ENCODE data around the gene ETV6. TPM values are rescaled to one million over a fixed set of nuclear protein-coding genes. Genes with fewer than 3 reads are reported as not detected.
A peak's percentile ranks its signal among the peaks of the same experiment; 100 is the strongest.

The ETV6 gene
- total RNA-seq, 2 donors from 2014 or later = 45.9 to 49.0 TPM

- peaks cover 64% of the 10 kb centered on the region for H3K36me3 Mint-ChIP-seq (ENCODE audit: low read depth)
These were observed 68.1 kb downstream of the ETV6 start for GRCh38 chr12:11717519-11717961.

DNA sequence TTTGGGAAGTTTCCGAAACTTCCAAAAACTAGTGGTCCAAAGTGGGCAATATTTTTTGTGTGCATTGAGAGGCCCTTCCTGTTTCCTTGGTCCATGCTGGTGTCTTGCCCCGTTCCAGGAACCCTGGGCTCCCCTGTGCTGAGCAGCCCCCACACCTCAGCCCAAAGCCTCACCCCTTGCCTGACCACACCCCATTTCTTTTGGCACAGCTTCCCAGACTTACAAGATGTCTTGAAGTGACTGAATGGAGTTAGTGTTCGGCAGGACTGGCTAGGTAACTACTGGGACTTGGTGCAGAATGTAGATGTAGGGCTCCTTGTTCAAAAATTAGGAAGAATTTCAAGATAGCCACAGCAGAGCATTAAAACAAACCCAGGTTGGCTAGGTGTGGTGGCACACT, 68.6 kb downstream of the ETV6 start:
- no peak overlapping the region for H3K4me3 Mint-ChIP-seq
- H3K36me3 Mint-ChIP-seq (ENCODE audit: low read depth) = peaks cover 58% of the 10 kb centered on the region
- H3K9me3 Mint-ChIP-seq = no peaks in the 10 kb centered on the region
- no peaks in the 10 kb centered on the region for H3K27me3 Mint-ChIP-seq
- no peak overlapping the region for H3K27ac Mint-ChIP-seq
- peaks cover 70% of the 10 kb centered on the region for H3K4me1 Mint-ChIP-seq
- ATAC-seq (replicated peaks) = no peak

More at GRCh38 chr12:11717519-11717961, 68.1 kb downstream of the ETV6 start:
- Mint-ChIP-seq H3K4me1 (peaks cover 75% of the 10 kb centered on the region), H3K27ac (no peak overlapping the region), H3K9me3 (no peaks in the 10 kb centered on the region), H3K4me3 (no peak overlapping the region), H3K27me3 (no peaks in the 10 kb centered on the region)
- no peak for ATAC-seq (replicated peaks)

GRCh38 chr12:11718768-11719253, 69.3 kb downstream of the ETV6 start:
- H3K27ac Mint-ChIP-seq = peak overlapping the region; percentile 73
- H3K4me1 Mint-ChIP-seq = peaks cover 69% of the 10 kb centered on the region
- no peaks in the 10 kb centered on the region for H3K27me3 Mint-ChIP-seq
- no peaks in the 10 kb centered on the region for H3K9me3 Mint-ChIP-seq
- no peak for ATAC-seq (replicated peaks)
- peak overlapping the region; percentile 59 for H3K4me3 Mint-ChIP-seq
- peaks cover 62% of the 10 kb centered on the region for H3K36me3 Mint-ChIP-seq (ENCODE audit: low read depth)

- H3K4me1 Mint-ChIP-seq = peaks cover 60% of the 10 kb centered on the region
- H3K27ac Mint-ChIP-seq = peak overlapping the region; percentile 73
- no peaks in the 10 kb centered on the region for H3K27me3 Mint-ChIP-seq
- peak; percentile 96 for ATAC-seq (replicated peaks)
- H3K4me3 Mint-ChIP-seq = peak overlapping the region; percentile 59
- peaks cover 55% of the 10 kb centered on the region for H3K36me3 Mint-ChIP-seq (ENCODE audit: low read depth)
- no peaks in the 10 kb centered on the region for H3K9me3 Mint-ChIP-seq
These were observed 70.2 kb downstream of the ETV6 start for GRCh38 chr12:11719678-11720099.

- H3K9me3 Mint-ChIP-seq = no peaks in the 10 kb centered on the region
- H3K27ac Mint-ChIP-seq = no peak overlapping the region
- H3K4me1 Mint-ChIP-seq = peaks cover 58% of the 10 kb centered on the region
- no peak for ATAC-seq (replicated peaks)
- H3K4me3 Mint-ChIP-seq = no peak overlapping the region
- H3K36me3 Mint-ChIP-seq (ENCODE audit: low read depth) = peaks cover 31% of the 10 kb centered on the region
- no peaks in the 10 kb centered on the region for H3K27me3 Mint-ChIP-seq
These were observed 72.6 kb downstream of the ETV6 start for GRCh38 chr12:11722071-11722470.

DNA sequence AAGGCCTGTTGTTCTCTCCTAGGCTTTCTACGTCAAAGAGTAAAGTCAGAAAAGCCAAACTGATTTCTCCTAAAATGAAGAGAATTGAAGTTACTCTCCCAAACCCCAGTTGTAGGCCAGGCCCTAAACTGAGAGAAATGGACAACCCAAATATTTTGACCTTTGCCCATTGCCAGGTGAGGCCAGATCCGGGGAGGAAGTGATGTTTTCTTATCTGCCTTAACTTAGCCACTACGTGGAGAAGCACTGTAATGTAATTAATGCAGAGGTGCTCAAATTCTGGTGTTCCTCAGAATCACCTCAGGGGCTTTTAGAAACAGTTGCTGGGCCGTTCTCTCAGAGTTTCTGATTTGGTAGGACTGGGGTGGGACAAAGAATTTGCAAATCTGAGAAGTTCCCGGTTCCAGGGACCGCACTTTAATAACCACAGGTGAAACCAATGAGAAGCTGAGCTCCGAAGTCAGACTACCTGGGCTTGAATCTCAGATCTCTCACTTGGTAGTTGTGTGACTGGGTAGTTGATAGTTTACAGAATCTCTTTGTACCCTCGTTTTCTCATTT, 73.2 kb downstream of the ETV6 start:
- Mint-ChIP-seq H3K9me3 (no peaks in the 10 kb centered on the region), H3K27me3 (no peaks in the 10 kb centered on the region), H3K27ac (no peak overlapping the region), H3K4me3 (no peak overlapping the region), H3K4me1 (peaks cover 60% of the 10 kb centered on the region), H3K36me3 (ENCODE audit: low read depth) (peaks cover 26% of the 10 kb centered on the region)
- no peak for ATAC-seq (replicated peaks)

DNA sequence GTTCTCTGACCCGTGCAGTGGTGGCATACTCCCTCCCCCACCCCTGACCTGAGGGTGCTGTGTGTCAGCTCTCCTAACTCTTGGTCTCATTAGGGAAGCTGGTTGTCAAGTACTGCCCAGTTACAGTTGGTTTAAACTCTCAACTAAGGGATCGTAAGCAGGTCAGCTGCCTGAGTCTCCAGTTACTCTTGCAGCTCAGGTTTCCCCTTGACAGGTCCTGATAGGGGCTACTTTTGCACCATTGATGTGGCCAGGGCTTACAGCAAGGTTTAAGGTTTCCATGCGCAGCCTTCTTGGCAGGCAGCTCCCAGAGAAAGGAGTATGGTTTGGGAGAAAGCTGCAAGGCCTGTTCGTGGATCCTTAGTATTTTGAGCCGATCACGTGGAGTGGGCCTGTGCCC, 74.5 kb downstream of the ETV6 start:
- peaks cover 19% of the 10 kb centered on the region for H3K36me3 Mint-ChIP-seq (ENCODE audit: low read depth)
- no peak for ATAC-seq (replicated peaks)
- no peaks in the 10 kb centered on the region for H3K9me3 Mint-ChIP-seq
- peaks cover 52% of the 10 kb centered on the region for H3K4me1 Mint-ChIP-seq
- H3K4me3 Mint-ChIP-seq = no peak overlapping the region
- no peak overlapping the region for H3K27ac Mint-ChIP-seq
- H3K27me3 Mint-ChIP-seq = no peaks in the 10 kb centered on the region

GRCh38 chr12:11724888-11725311, 75.4 kb downstream of the ETV6 start:
- H3K4me1 Mint-ChIP-seq = peaks cover 52% of the 10 kb centered on the region
- no peak overlapping the region for H3K4me3 Mint-ChIP-seq
- no peaks in the 10 kb centered on the region for H3K9me3 Mint-ChIP-seq
- no peak overlapping the region for H3K27ac Mint-ChIP-seq
- ATAC-seq (replicated peaks) = no peak
- H3K27me3 Mint-ChIP-seq = no peaks in the 10 kb centered on the region
- H3K36me3 Mint-ChIP-seq (ENCODE audit: low read depth) = peaks cover 25% of the 10 kb centered on the region

DNA sequence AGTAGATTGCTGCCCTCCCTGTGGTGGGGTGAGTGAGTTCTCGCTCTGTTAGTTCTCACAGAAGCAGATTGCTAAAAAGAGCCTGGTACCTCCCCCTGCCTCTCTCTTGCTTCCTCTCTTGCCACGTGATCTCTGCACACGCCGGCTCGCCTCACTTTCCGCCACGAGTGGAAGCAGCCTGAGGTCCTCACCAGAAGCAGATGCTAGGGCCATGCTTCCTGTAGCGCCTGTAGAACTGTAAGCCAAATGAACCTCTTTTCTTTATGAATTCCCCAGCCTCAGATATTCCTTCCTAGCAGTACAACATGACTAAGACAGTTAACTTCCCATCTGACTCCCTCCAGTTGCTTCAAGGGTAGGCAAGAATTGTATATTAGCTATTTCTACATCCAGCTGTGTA, 76.2 kb downstream of the ETV6 start:
- H3K4me3 Mint-ChIP-seq = peak overlapping the region; percentile 67
- H3K4me1 Mint-ChIP-seq = peaks cover 53% of the 10 kb centered on the region
- H3K9me3 Mint-ChIP-seq = no peaks in the 10 kb centered on the region
- H3K27me3 Mint-ChIP-seq = no peaks in the 10 kb centered on the region
- H3K36me3 Mint-ChIP-seq (ENCODE audit: low read depth) = peaks cover 20% of the 10 kb centered on the region
- ATAC-seq (replicated peaks) = no peak
- H3K27ac Mint-ChIP-seq = no peak overlapping the region

DNA sequence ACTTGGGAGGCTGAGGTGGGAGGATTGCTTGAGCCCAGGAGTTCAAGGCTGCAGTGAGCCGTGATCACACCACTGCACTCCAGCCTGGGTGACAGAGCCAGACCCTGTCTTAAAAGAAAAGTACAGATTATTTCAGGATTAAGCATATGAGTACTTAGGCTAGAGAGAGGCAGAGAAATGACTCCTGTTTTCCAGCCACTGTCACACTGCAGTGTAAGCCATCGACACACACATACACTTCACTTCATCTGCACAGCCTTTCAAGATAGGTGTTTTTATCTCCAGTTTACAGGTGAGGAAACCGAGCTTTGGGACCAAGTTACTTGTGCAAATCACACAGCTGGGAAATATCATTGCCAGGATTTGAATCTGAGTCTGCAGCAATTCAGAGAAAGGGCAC, 77.2 kb downstream of the ETV6 start:
- peaks cover 18% of the 10 kb centered on the region for H3K36me3 Mint-ChIP-seq (ENCODE audit: low read depth)
- H3K9me3 Mint-ChIP-seq = no peaks in the 10 kb centered on the region
- H3K4me1 Mint-ChIP-seq = peaks cover 54% of the 10 kb centered on the region
- H3K27ac Mint-ChIP-seq = peak overlapping the region; percentile 62
- H3K27me3 Mint-ChIP-seq = no peaks in the 10 kb centered on the region
- ATAC-seq (replicated peaks) = peak; percentile 50
- H3K4me3 Mint-ChIP-seq = peak overlapping the region; percentile 67

GRCh38 chr12:11727133-11727664, 77.7 kb downstream of the ETV6 start:
- peak overlapping the region; percentile 67 for H3K4me3 Mint-ChIP-seq
- peaks cover 18% of the 10 kb centered on the region for H3K36me3 Mint-ChIP-seq (ENCODE audit: low read depth)
- H3K27me3 Mint-ChIP-seq = no peaks in the 10 kb centered on the region
- peaks cover 53% of the 10 kb centered on the region for H3K4me1 Mint-ChIP-seq
- H3K27ac Mint-ChIP-seq = peak overlapping the region; percentile 62
- H3K9me3 Mint-ChIP-seq = no peaks in the 10 kb centered on the region
- ATAC-seq (replicated peaks) = peak; percentile 68

GRCh38 chr12:11728154-11728755, 78.8 kb downstream of the ETV6 start:
- ATAC-seq (replicated peaks) = no peak
- no peaks in the 10 kb centered on the region for H3K9me3 Mint-ChIP-seq
- peaks cover 58% of the 10 kb centered on the region for H3K4me1 Mint-ChIP-seq
- no peak overlapping the region for H3K27ac Mint-ChIP-seq
- H3K4me3 Mint-ChIP-seq = peak overlapping the region; percentile 67
- H3K36me3 Mint-ChIP-seq (ENCODE audit: low read depth) = peaks cover 27% of the 10 kb centered on the region
- H3K27me3 Mint-ChIP-seq = no peaks in the 10 kb centered on the region

GRCh38 chr12:11729008-11729407, 79.5 kb downstream of the ETV6 start:
- Mint-ChIP-seq H3K36me3 (ENCODE audit: low read depth) (peaks cover 29% of the 10 kb centered on the region), H3K4me3 (peak overlapping the region; percentile 77), H3K4me1 (peaks cover 57% of the 10 kb centered on the region), H3K27ac (peak overlapping the region; percentile 86), H3K27me3 (no peaks in the 10 kb centered on the region), H3K9me3 (no peaks in the 10 kb centered on the region)
- no peak for ATAC-seq (replicated peaks)

GRCh38 chr12:11729439-11730150, 80.1 kb downstream of the ETV6 start:
- peaks cover 35% of the 10 kb centered on the region for H3K36me3 Mint-ChIP-seq (ENCODE audit: low read depth)

More at GRCh38 chr12:11729439-11730150, 80.1 kb downstream of the ETV6 start:
- peak overlapping the region; percentile 86 for H3K27ac Mint-ChIP-seq
- ATAC-seq (replicated peaks) = peak; percentile 38
- H3K27me3 Mint-ChIP-seq = no peaks in the 10 kb centered on the region
- no peaks in the 10 kb centered on the region for H3K9me3 Mint-ChIP-seq
- peaks cover 59% of the 10 kb centered on the region for H3K4me1 Mint-ChIP-seq
- peak overlapping the region; percentile 77 for H3K4me3 Mint-ChIP-seq
